ENCODE results near the gene ASIC5.
A peak's percentile ranks its signal among the peaks of the same experiment; 100 is the strongest.

- peak; percentile 21 to 61 for TF ChIP-seq CTCF (conservative IDR thresholded peaks at IDR 0.05 in 1 of 2, IDR thresholded peaks at IDR 0.05 in 1 of 2; ENCODE audit: low read depth in 1 of 2, low read length in 2 of 2)
- TF ChIP-seq EZH2 (IDR thresholded peaks at IDR 0.05; ENCODE audit: low read length, missing control alignments) = no peak
These were observed 70.1 kb downstream of the ASIC5 start for GRCh38 chr4:155795991-155796390.

Data from fibroblast of lung (primary cell).